Uterus (tissue), 4 donors: ENCODE results near the gene AP4E1. TPM values are rescaled to one million over a fixed set of nuclear protein-coding genes. Genes with fewer than 3 reads are reported as not detected.

Source experiments
- DNase-seq, 2 donors: peaks; one replicate each; pipeline ENCODE4 v3.0.0-alpha.2; 2019 to 2020
- H3K27ac ChIP-seq, 2 donors: fragments of 200-600 bp; sonication (generic); 1 replicate in 1 of 2; 2 replicates in 1 of 2; pipeline ENCODE4 v1.5.1; 2016 to 2018
- H3K27me3 ChIP-seq, 2 donors: fragments of 200-600 bp; sonication (generic); one replicate each; pipeline ENCODE4 v1.5.1; 2018 to 2019; ENCODE audit warnings: control low read depth in 1 of 2
- H3K36me3 ChIP-seq, 2 donors: fragments of 200-600 bp; sonication (generic); one replicate each; pipeline ENCODE4 v1.5.1; 2019; ENCODE audit warnings: control low read depth in 1 of 2
- H3K4me1 ChIP-seq, 2 donors: fragments of 200-600 bp; sonication (generic); one replicate each; pipeline ENCODE4 v1.5.1; 2018 to 2019; ENCODE audit warnings: control low read depth in 1 of 2
- H3K4me3 ChIP-seq, 2 donors: fragments of 200-600 bp; sonication (generic); 1 replicate in 1 of 2; 2 replicates in 1 of 2; pipeline ENCODE4 v1.5.1; 2018 to 2019; ENCODE audit warnings: mild to moderate bottlenecking in 1 of 2
- H3K9me3 ChIP-seq, 2 donors: fragments of 200-600 bp; sonication (generic); one replicate each; pipeline ENCODE4 v1.5.1; 2019; ENCODE audit warnings: control low read depth in 1 of 2
- POLR2A ChIP-seq, 2 donors: fragments of 450-650 bp; IDR thresholded peaks; one replicate each; pipeline ENCODE4 v1.6.1; 2016; ENCODE audit warnings: antibody characterized with exemption in 2 of 2, mild to moderate bottlenecking in 1 of 2, moderate library complexity in 1 of 2
- intact Hi-C: fragments of 100-400 bp; cut with DNase I; formaldehyde crosslinking; loops from one replicate; pipeline ENCODE4 v1.15.1; 2023; ENCODE audit warnings: low total_unique reads
- total RNA-seq, 4 donors: library from RNA; depleted of rRNA in 3 of 4; stranded (reverse); fragments of >200 nt in 3 of 4; gene quantifications; one replicate each; pipeline versions ENCODE4 v1.1.0 to v1.2.4, GENCODE V29; 2014 to 2023
- TF ChIP-seq, protein P1 (sequence below), 4 experiments: fragments of 200-600 bp in 2 of 4; fragments of 450-650 bp in 2 of 4; sonication (generic) in 2 of 4; IDR thresholded peaks; one replicate each; pipeline ENCODE4 v1.5.1; 2016 to 2019; ENCODE audit warnings: antibody characterized with exemption in 4 of 4, mild to moderate bottlenecking in 2 of 4, moderate library complexity in 1 of 4
- donor health status: DM: yes; HTN: yes; CAD: no.

AP4E1 gene
- total RNA-seq, result 10 to 100 TPM in 2 of 4 donors, 1 to 10 TPM in 2; 4.1 to 20.5 (median 12.3) TPM

DNA sequence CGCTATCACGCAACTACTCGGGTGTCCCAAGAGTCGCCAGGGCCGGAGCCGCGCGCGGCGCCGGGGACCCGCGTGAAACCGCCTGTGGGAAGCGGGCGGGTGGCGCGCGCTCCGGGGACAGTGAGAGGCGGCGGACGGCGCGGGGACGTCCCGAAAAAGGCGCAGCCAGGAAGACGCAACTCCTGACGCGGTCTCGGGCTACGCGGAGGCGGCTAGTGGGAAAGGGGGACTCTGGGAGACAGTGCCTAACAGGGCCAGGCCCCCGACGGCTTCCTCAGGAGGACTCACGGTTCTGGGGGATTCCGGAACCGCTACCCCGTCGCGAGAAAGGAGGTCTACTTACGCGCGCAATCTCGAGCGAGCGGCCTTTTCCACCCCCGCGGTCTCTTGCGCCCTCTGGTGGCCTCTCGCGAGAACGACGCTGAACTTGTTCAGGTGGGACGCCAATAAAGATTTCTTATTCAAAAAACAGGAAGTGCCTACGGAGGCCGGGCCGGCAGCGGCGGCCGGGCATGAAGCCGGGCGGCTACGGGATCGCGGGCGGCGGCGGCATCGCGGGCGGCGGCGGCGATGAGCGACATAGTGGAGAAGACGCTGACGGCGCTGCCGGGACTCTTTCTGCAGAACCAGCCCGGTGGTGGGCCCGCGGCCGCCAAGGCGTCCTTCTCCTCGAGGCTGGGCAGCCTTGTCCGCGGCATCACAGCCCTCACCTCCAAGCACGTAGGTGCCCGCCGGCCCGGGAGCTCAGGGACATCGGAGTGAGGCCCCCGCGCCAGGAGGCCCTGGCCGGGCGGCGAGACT, at the start of gene AP4E1:
AP4E1 (plus strand) TSS at position 475 of the 801 bp plus-strand sequence; CDS start at position 571, 96 bp downstream.
- no peaks in the 10 kb centered on the region for H3K9me3 ChIP-seq
- DNase-seq, result peak; percentile 89 to 92
- intact Hi-C loops, result no loop called here
- H3K4me3 ChIP-seq, result peak within 1 kb of the TSS; percentile 74 to 88
- H3K27me3 ChIP-seq, result no peaks in the 10 kb centered on the region
- TF ChIP-seq, protein P1, sequence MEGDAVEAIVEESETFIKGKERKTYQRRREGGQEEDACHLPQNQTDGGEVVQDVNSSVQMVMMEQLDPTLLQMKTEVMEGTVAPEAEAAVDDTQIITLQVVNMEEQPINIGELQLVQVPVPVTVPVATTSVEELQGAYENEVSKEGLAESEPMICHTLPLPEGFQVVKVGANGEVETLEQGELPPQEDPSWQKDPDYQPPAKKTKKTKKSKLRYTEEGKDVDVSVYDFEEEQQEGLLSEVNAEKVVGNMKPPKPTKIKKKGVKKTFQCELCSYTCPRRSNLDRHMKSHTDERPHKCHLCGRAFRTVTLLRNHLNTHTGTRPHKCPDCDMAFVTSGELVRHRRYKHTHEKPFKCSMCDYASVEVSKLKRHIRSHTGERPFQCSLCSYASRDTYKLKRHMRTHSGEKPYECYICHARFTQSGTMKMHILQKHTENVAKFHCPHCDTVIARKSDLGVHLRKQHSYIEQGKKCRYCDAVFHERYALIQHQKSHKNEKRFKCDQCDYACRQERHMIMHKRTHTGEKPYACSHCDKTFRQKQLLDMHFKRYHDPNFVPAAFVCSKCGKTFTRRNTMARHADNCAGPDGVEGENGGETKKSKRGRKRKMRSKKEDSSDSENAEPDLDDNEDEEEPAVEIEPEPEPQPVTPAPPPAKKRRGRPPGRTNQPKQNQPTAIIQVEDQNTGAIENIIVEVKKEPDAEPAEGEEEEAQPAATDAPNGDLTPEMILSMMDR (IDR thresholded peaks at IDR 0.05), result peak; percentile 97 to 99 (median 98)
- peak; percentile 39 to 69 for TF ChIP-seq POLR2A (IDR thresholded peaks at IDR 0.05)
- peaks cover 0 to 10% of the 10 kb centered on the region in 2 donors for H3K4me1 ChIP-seq
- H3K27ac ChIP-seq, result peak within 1 kb of the TSS; percentile 92
- no peaks in the 10 kb centered on the region for H3K36me3 ChIP-seq

GRCh38 chr15:50860824-50861223, 47.7 kb upstream of the AP4E1 start:
- Histone ChIP-seq H3K27ac (no peak overlapping the region), H3K4me3 (no peak overlapping the region), H3K4me1 (no peaks in the 10 kb centered on the region), H3K9me3 (no peaks in the 10 kb centered on the region), H3K27me3 (no peaks in the 10 kb centered on the region), H3K36me3 (no peaks in the 10 kb centered on the region)
- no peak for TF ChIP-seq POLR2A (IDR thresholded peaks at IDR 0.05)
- intact Hi-C loops, result no loop called here
- DNase-seq, result no peak

GRCh38 chr15:50862553-50862952, 45.9 kb upstream of the AP4E1 start:
- DNase-seq, result no peak
- Histone ChIP-seq H3K36me3 (no peaks in the 10 kb centered on the region), H3K27ac (no peak overlapping the region), H3K9me3 (no peaks in the 10 kb centered on the region), H3K4me1 (no peaks in the 10 kb centered on the region), H3K27me3 (no peaks in the 10 kb centered on the region), H3K4me3 (no peak overlapping the region)
- TF ChIP-seq, protein P1 (IDR thresholded peaks at IDR 0.05), result no peak
- TF ChIP-seq POLR2A (IDR thresholded peaks at IDR 0.05), result no peak
- intact Hi-C loops, result no loop called here

DNA sequence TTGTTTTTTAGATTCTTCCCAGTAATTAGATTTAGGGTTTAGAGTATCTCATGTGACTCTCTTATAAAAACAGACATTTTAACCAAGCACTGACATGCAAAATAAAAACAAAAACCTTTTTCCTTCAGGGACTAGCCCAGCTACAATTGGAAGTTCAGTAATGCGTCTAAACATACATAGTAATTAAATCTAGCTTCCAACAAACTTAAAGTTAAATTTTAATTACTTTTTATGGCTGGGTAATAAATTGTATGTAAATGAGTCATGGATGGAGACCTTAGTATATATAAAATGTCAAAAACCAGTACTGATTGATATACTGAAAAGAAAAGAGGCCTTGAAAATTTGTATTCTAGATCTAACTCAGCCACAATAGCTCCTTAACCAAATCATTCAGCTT, 43.6 kb upstream of the AP4E1 start:
- H3K36me3 ChIP-seq, result no peaks in the 10 kb centered on the region
- DNase-seq, result no peak
- intact Hi-C loops, result no loop called here
- H3K9me3 ChIP-seq, result no peaks in the 10 kb centered on the region
- no peak overlapping the region for H3K27ac ChIP-seq
- H3K4me3 ChIP-seq, result no peak overlapping the region
- no peaks in the 10 kb centered on the region for H3K27me3 ChIP-seq
- TF ChIP-seq, protein P1 (IDR thresholded peaks at IDR 0.05), result no peak
- TF ChIP-seq POLR2A (IDR thresholded peaks at IDR 0.05), result no peak
- no peaks in the 10 kb centered on the region for H3K4me1 ChIP-seq

- no peak for DNase-seq
- Histone ChIP-seq H3K27ac (no peak overlapping the region), H3K4me1 (no peaks in the 10 kb centered on the region), H3K27me3 (no peaks in the 10 kb centered on the region), H3K36me3 (no peaks in the 10 kb centered on the region), H3K9me3 (no peaks in the 10 kb centered on the region), H3K4me3 (no peak overlapping the region)
- intact Hi-C loops, result no loop called here
- TF ChIP-seq, protein P1 (IDR thresholded peaks at IDR 0.05), result no peak
- no peak for TF ChIP-seq POLR2A (IDR thresholded peaks at IDR 0.05)
Measured at GRCh38 chr15:50865515-50866353, 42.7 kb upstream of the AP4E1 start.
